Activated CD8-positive, alpha-beta memory T cell treated with anti-CD3 and anti-CD28 coated beads for 36 hours (primary cell): ENCODE data around the gene PDE4B. TPM values are rescaled to one million over a fixed set of nuclear protein-coding genes. Genes with fewer than 3 reads are reported as not detected.

Experiments
- CTCF ChIA-PET: fragments of 350-600 bp; sonication (Branson Sonifier 250); formaldehyde crosslinking; loops from one replicate; lab custom pipeline; 2021; ENCODE audit warnings: antibody characterized with exemption; lab: Charles Lee
- POLR2A ChIA-PET: fragments of 350-600 bp; sonication (Branson Sonifier 250); formaldehyde crosslinking; loops from one replicate; lab custom pipeline; 2021; ENCODE audit warnings: antibody characterized with exemption; lab: Charles Lee
- total RNA-seq, 2 experiments: library from RNA; stranded (reverse); gene quantifications; one replicate each; pipeline ENCODE4 v1.2.3, GENCODE V29; 2021

PDE4B gene
- total RNA-seq, 2 experiments from 2014 or later, result 32.2 to 33.8 TPM

GRCh38 chr1:66357478-66358197 lies 564.9 kb downstream of the PDE4B start:
- CTCF ChIA-PET, result no interaction called here
- POLR2A ChIA-PET, result no interaction called here

DNA sequence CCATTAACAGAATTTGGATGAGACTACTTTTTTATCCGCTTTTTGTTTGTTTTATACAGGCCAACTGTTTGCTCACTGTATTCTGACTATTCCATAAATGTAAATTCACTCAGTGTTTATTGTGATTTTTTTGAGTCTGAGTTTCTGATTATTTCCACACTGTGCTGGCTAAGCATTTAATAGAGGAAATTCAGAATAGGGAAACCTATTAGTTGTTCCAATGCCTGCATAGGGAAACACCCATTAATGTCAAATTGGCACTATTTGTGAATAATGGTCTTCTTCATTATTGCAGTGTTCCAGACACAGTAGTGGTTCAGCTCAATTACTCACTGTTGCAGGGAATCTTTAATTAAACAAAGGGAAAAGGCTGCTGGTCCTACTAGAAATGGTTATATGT lies 566.6 kb downstream of the PDE4B start:
- ChIA-PET CTCF (interaction anchor here (1.2 kb wide), 1 partner anchor 9 kb away, joined by 5 read pairs; no protein-coding TSS in a partner anchor), POLR2A (no interaction called here)

GRCh38 chr1:66359815-66360214 lies 567.1 kb downstream of the PDE4B start:
- ChIA-PET CTCF (interaction anchor here (0.9 to 1.4 kb wide), 4 partner anchors 9 to 85 kb away, joined by 4 to 5 read pairs (median 4); no protein-coding TSS in a partner anchor), POLR2A (no interaction called here)

- ChIA-PET CTCF (interaction anchor here (0.9 to 1.4 kb wide), 5 partner anchors 10 to 85 kb away, joined by 4 to 5 read pairs (median 4); no protein-coding TSS in a partner anchor), POLR2A (no interaction called here)
These were observed 567.6 kb downstream of the PDE4B start for GRCh38 chr1:66360285-66360724.

DNA sequence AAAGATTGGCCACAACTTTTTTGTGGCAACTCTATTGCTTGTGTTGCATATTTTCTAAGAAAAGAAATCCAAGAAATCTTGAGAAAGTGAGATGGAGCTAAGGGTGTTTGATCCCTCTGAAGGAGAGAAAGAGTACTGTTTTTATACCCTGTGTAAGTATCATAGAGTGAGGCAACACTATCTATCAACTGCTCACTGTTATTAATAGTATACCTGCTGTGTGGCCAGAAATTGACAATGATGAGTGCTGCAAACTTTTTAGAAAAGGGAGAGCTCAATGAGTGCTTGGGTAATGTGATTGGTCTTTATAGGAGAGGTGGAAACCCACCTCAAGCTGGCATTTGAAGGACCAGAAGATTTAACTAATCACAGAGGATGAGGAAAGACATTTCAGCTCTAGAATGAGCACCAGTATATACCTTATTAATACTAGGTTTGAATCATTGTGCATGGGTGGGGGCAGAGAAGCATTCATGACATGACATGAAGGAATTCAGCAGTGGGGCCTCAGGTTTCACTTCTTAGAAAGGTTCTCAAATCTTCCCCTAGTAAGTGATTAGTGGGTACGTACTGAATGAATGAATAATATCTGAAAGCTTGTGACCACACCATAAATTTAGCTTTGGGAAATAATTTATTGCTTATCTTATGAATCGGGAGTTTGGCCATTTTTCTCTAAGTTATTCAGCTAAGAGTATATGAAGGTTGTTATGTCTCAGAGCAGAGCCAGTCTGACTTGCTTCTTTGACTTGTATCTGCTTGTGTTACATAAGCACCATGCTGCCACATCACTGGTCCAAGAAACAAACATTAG lies 572.1 kb downstream of the PDE4B start:
- CTCF ChIA-PET, result interaction anchor here (0.8 to 1.7 kb wide), 5 partner anchors 13 to 122 kb away, joined by 3 to 4 read pairs (median 3); no protein-coding TSS in a partner anchor
- POLR2A ChIA-PET, result interaction anchor here (1.0 to 1.5 kb wide), 7 partner anchors 11 to 121 kb away, joined by 3 to 5 read pairs (median 3); no protein-coding TSS in a partner anchor

DNA sequence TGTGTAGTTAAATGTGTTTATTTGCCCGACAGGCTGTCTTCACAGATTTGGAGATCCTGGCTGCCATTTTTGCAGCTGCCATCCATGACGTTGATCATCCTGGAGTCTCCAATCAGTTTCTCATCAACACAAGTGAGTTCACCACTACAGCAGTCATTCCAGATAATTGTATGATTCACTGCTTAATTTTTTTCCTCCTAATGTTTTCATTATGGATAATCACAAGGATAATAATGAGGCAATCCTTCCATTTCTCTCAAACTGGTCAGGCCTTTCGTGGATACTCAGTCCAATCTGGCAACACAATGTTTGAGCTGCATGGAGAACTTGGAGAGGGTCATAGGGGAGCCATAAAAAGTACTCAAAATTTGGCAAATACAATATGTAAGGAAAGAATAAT lies 572.9 kb downstream of the PDE4B start:
- ChIA-PET POLR2A (interaction anchor here (1.2 to 1.5 kb wide), 5 partner anchors 10 to 83 kb away, joined by 3 to 5 read pairs (median 4); no protein-coding TSS in a partner anchor), CTCF (interaction anchor here (0.9 to 1.7 kb wide), 4 partner anchors 14 to 123 kb away, joined by 3 to 5 read pairs (median 4); no protein-coding TSS in a partner anchor)

DNA sequence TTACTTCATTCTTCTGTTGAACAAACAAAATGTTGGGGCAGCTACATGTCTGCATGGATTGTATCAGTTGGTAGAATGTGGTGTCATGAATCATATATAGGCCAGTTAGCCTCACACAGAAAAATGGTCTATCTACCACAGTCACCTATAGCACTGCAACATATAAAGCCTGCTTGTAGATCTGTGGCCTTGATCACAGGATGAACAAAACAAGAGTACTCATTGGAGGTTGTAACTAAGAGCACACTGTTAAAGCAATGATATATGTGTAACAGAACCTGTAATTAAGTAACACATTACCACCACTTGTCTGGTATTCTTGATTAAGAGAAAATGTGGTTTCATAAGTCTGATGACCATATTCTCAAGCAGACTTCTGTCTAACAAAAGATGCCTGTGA lies 573.9 kb downstream of the PDE4B start:
- ChIA-PET POLR2A (interaction anchor here (0.6 to 1.1 kb wide), 2 partner anchors 31 to 68 kb away, joined by 3 read pairs; no protein-coding TSS in a partner anchor), CTCF (interaction anchor here (1.2 to 1.7 kb wide), 4 partner anchors 13 to 79 kb away, joined by 3 to 5 read pairs (median 4); no protein-coding TSS in a partner anchor)

- CTCF ChIA-PET, result interaction anchor here (0.8 to 1.6 kb wide), 4 partner anchors 14 to 78 kb away, joined by 3 to 4 read pairs (median 4); no protein-coding TSS in a partner anchor
- POLR2A ChIA-PET, result interaction anchor here (1.1 to 1.3 kb wide), 2 partner anchors 32 to 36 kb away, joined by 3 read pairs; no protein-coding TSS in a partner anchor
These were observed 574.7 kb downstream of the PDE4B start for GRCh38 chr1:66367369-66367768.

- CTCF ChIA-PET, result interaction anchor here (1.1 to 1.3 kb wide), 4 partner anchors 21 to 84 kb away, joined by 3 to 5 read pairs (median 3); no protein-coding TSS in a partner anchor
- POLR2A ChIA-PET, result interaction anchor here (1.3 kb wide), 1 partner anchor 37 kb away, joined by 3 read pairs; no protein-coding TSS in a partner anchor
These were observed 575.6 kb downstream of the PDE4B start for GRCh38 chr1:66368261-66368660.

GRCh38 chr1:66370462-66370971 lies 577.8 kb downstream of the PDE4B start:
- ChIA-PET POLR2A (interaction anchor here (0.7 to 1.5 kb wide), 5 partner anchors 24 to 124 kb away, joined by 3 to 5 read pairs (median 3); no protein-coding TSS in a partner anchor), CTCF (interaction anchor here (0.7 to 2.0 kb wide), 5 partner anchors 20 to 128 kb away, joined by 3 to 9 read pairs (median 4); no protein-coding TSS in a partner anchor)

DNA sequence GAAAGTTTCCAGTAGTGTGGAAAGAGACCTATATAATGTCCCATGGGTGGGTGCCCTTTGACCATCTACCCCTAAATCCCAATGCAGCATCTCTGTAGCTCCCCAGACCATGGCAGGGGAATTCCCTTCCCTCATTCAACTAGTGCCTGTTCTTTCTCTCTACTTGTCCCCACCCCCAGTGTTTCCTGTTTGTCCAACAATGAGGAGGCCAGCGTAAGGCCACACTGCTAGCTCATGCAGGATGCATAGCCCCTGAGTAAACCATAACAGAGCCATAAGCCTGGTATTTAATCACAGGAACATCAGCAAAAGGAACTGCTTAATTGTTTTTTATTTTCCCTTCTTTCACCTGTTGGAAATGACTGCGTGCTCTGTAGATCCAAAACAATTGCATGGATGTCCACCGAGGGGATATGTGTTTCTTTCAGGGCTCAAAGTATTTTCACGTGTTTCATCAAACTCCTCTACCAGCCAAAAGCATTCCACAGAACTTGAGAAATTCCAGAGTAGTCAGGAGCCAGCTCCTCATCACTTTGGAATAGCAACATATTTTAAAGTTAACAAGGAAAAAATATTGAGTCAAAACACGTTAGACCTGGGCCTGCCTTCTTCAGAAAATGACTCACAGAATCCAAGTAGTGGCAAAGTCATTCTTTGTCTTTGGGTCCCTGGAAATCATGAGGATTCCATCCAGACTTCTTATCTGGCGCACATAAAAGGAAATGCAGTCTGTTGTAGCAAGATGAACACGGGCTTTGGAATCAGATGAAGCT lies 578.7 kb downstream of the PDE4B start:
- POLR2A ChIA-PET, result interaction anchor here (1.0 to 1.5 kb wide), 3 partner anchors 36 to 125 kb away, joined by 3 to 5 read pairs (median 3); no protein-coding TSS in a partner anchor
- CTCF ChIA-PET, result interaction anchor here (0.9 to 2.0 kb wide), 6 partner anchors 40 to 129 kb away, joined by 3 to 9 read pairs (median 4); no protein-coding TSS in a partner anchor

DNA sequence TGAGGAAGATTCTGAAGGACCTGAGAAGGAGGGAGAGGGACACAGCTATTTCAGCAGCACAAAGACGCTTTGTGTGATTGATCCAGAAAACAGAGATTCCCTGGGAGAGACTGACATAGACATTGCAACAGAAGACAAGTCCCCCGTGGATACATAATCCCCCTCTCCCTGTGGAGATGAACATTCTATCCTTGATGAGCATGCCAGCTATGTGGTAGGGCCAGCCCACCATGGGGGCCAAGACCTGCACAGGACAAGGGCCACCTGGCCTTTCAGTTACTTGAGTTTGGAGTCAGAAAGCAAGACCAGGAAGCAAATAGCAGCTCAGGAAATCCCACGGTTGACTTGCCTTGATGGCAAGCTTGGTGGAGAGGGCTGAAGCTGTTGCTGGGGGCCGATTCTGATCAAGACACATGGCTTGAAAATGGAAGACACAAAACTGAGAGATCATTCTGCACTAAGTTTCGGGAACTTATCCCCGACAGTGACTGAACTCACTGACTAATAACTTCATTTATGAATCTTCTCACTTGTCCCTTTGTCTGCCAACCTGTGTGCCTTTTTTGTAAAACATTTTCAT lies 579.9 kb downstream of the PDE4B start:
- ChIA-PET CTCF (interaction anchor here (0.9 to 1.6 kb wide), 3 partner anchors 64 to 125 kb away, joined by 3 to 6 read pairs (median 4); no protein-coding TSS in a partner anchor), POLR2A (no interaction called here)

GRCh38 chr1:66373157-66373591 lies 580.5 kb downstream of the PDE4B start:
- CTCF ChIA-PET, result interaction anchor here (1.0 to 1.6 kb wide), 2 partner anchors 63 kb away, joined by 3 to 6 read pairs; no protein-coding TSS in a partner anchor
- POLR2A ChIA-PET, result no interaction called here

DNA sequence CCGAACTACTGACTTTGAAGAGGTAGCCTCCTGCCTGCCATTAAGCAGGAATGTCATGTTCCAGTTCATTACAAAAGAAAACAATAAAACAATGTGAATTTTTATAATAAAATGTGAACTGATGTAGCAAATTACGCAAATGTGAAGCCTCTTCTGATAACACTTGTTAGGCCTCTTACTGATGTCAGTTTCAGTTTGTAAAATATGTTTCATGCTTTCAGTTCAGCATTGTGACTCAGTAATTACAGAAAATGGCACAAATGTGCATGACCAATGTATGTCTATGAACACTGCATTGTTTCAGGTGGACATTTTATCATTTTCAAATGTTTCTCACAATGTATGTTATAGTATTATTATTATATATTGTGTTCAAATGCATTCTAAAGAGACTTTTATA lies 581.5 kb downstream of the PDE4B start:
- POLR2A ChIA-PET, result interaction anchor here (0.6 kb wide), 1 partner anchor 99 kb away, joined by 3 read pairs; no protein-coding TSS in a partner anchor

GRCh38 chr1:66374561-66375111 lies 581.9 kb downstream of the PDE4B start:
- ChIA-PET POLR2A (interaction anchor here (0.6 kb wide), 2 partner anchors 100 to 895 kb away, joined by 3 to 5 read pairs; no protein-coding TSS in a partner anchor), CTCF (interaction anchor here (0.7 to 2.1 kb wide), 5 partner anchors 13 to 76 kb away, joined by 3 to 5 read pairs (median 4); no protein-coding TSS in a partner anchor)

More for the DNA sequence above, 581.5 kb downstream of the PDE4B start:
- CTCF ChIA-PET, result interaction anchor here (0.7 to 1.5 kb wide), 5 partner anchors 13 to 75 kb away, joined by 3 to 4 read pairs (median 3); no protein-coding TSS in a partner anchor

GRCh38 chr1:66375125-66375524 lies 582.4 kb downstream of the PDE4B start:
- POLR2A ChIA-PET, result interaction anchor here (0.6 to 1.8 kb wide), 3 partner anchors 10 to 896 kb away, joined by 4 to 5 read pairs (median 5); no protein-coding TSS in a partner anchor
- CTCF ChIA-PET, result interaction anchor here (0.6 to 2.1 kb wide), 5 partner anchors 14 to 442 kb away, joined by 3 to 5 read pairs (median 4); no protein-coding TSS in a partner anchor
